Measurements from ENCODE around the gene CTNND2. TPM values are rescaled to one million over a fixed set of nuclear protein-coding genes. Genes with fewer than 3 reads are reported as not detected.
A peak's percentile ranks its signal among the peaks of the same experiment; 100 is the strongest.

CTNND2 gene
- polyA plus RNA-seq, 4 donors: 1.9 to 2.7 (median 2.4) TPM

GRCh38 chr5:11289208-11289607 lies 615.0 kb downstream of the CTNND2 start:
- DNase-seq (ENCODE audit: low read depth in 4 of 4, low spot score in 2 of 4): no peak

DNA sequence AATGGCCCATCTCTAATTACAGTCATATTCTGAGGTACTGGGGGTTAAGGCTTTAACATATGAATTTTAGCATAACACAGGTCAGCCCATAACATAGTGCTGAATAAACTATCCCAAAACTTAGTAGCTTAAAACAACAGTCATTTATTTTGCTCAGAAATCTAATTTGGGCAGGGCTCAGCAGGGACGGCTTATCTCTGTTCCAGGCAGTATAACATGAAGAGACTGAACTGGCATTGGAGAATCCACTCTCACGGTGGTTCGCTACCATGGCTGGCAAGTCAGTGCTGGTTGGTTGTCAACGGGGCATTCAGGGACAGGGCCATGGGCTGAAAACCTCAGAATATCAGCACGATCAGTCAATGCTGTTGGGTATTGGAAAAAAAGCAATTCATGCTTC lies 622.4 kb downstream of the CTNND2 start:
- DNase-seq (ENCODE audit: low read depth in 4 of 4, low spot score in 2 of 4): no peak

- DNase-seq (ENCODE audit: low read depth in 4 of 4, low spot score in 2 of 4): no peak
Measured at GRCh38 chr5:11277323-11277722, 626.9 kb downstream of the CTNND2 start.

GRCh38 chr5:11273180-11273903 lies 630.9 kb downstream of the CTNND2 start:
- no peak for DNase-seq (ENCODE audit: low read depth in 4 of 4, low spot score in 2 of 4)

DNA sequence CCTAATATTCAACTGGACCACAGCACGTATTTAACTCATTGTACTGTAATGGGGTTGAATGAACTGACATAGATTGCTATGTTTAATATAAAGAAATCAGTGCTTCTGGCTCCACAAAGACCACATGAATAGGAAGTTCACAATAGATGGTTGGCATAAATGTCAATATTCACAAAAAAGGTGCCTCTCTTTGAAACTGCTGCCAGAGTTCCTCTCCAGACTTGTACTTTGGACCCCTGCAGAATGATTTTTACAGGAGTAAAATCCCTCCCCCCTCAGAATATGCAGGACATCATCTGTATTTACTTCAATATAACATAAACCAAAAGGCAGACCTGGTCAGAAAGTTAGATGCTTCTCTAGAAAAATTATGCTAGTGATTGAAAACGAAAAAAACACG lies 634.7 kb downstream of the CTNND2 start:
- no peak for DNase-seq (ENCODE audit: low read depth in 4 of 4, low spot score in 2 of 4)

GRCh38 chr5:11268891-11269290 lies 635.4 kb downstream of the CTNND2 start:
- DNase-seq (ENCODE audit: low read depth in 4 of 4, low spot score in 2 of 4): no peak

- DNase-seq (ENCODE audit: low read depth in 4 of 4, low spot score in 2 of 4): no peak
Measured at GRCh38 chr5:11266331-11266730, 637.9 kb downstream of the CTNND2 start.

GRCh38 chr5:11261241-11261640 lies 643.0 kb downstream of the CTNND2 start:
- DNase-seq (ENCODE audit: low read depth in 4 of 4, low spot score in 2 of 4): no peak

- DNase-seq (ENCODE audit: low read depth in 4 of 4, low spot score in 2 of 4): no peak
Measured at GRCh38 chr5:11258001-11258400, 646.2 kb downstream of the CTNND2 start.

DNA sequence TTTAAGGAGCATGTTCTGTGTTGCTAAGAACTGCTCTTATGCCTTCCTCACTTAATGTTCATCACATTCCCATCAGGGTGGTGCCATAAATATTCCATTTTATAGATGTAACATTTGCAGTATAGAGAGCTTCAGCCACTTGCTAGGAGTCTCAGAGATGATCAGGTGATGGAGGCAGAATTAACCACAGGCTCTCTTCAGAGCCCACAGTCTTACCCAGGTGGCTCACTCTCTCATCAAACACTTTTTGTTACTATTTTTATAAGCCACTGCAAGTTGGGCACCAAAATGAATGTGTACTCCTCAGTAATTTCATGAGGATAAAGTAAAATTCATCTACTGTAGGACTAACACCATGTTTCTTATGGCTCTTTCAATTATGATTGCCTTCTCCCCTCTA lies 651.7 kb downstream of the CTNND2 start:
- no peak for DNase-seq (ENCODE audit: low read depth in 4 of 4, low spot score in 2 of 4)

- DNase-seq (ENCODE audit: low read depth in 4 of 4, low spot score in 2 of 4): no peak
Measured at GRCh38 chr5:11252075-11252474, 652.2 kb downstream of the CTNND2 start.

GRCh38 chr5:11251247-11251646 lies 653.0 kb downstream of the CTNND2 start:
- peak in 3 of 4 donors; percentile 16 to 24 (median 20) for DNase-seq (ENCODE audit: low read depth in 4 of 4, low spot score in 2 of 4)

DNA sequence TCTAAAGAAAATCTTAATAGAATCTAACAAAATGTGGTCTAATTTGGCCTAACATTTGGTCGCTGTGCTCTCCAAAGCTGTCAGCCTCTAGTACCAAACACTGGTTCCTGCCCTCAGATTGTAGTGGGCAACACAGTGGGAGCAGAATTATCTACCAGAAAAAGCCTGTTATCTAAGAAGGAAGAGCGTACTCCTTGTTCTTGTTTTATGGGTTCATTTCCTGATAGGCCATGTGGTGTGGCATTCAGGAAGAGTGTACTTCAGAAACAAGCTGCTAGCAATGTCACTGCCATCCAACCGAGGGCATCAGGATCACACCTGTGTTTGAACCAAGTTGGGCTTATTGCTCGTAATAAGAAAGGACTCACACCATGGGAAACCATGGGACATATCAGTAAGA lies 655.3 kb downstream of the CTNND2 start:
- DNase-seq (ENCODE audit: low read depth in 4 of 4, low spot score in 2 of 4): no peak

- no peak for DNase-seq (ENCODE audit: low read depth in 4 of 4, low spot score in 2 of 4)
Measured at GRCh38 chr5:11247224-11247623, 657.0 kb downstream of the CTNND2 start.

- DNase-seq (ENCODE audit: low read depth in 4 of 4, low spot score in 2 of 4): no peak
Measured at GRCh38 chr5:11240293-11241190, 663.7 kb downstream of the CTNND2 start.

- DNase-seq (ENCODE audit: low read depth in 4 of 4, low spot score in 2 of 4): no peak
Measured at GRCh38 chr5:11239261-11240015, 664.8 kb downstream of the CTNND2 start.

DNA sequence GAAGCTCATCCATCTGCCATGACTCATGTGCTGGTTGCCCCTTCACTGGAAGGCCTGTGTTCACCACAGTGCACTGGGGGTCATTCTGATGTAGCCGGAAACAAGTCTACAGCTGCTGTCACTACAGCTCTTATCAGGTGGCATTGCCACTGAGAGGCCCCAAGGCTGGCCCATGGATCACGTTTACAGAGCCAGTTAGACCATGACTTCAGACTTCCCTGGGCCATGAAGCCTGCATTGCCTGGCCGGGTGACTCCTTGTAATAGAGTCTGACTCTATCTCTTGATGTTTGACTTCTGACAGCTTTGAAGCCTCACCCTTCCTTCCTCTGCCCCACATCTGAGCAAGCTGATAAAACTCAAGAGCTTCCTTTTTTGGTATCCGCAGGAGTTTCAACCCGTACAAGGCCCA lies 669.7 kb downstream of the CTNND2 start:
- DNase-seq (ENCODE audit: low read depth in 4 of 4, low spot score in 2 of 4): no peak

GRCh38 chr5:11230890-11231289 lies 673.4 kb downstream of the CTNND2 start:
- no peak for DNase-seq (ENCODE audit: low read depth in 4 of 4, low spot score in 2 of 4)

DNA sequence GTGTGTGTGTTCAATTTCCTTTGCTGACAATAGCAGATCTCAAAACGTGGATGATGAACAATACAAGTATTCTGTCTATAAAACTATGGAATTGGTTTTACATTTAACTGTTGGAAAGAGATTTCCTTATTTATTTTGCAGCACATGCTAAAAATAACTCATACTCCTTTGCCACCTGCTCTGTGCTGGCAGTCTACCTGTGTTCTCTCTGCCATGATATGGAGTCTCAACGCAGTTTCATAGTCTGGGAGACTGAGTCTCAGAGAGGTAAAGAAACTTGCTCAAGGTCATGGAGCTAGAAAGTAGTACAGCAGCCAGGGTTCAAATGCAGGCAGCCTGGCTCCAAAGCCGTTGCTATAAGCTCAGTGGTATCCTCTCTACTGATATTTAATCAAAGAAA lies 677.2 kb downstream of the CTNND2 start:
- DNase-seq (ENCODE audit: low read depth in 4 of 4, low spot score in 2 of 4): no peak

- no peak for DNase-seq (ENCODE audit: low read depth in 4 of 4, low spot score in 2 of 4)
Measured at GRCh38 chr5:11224436-11225187, 679.6 kb downstream of the CTNND2 start.
